ENCODE measurements around the gene MAP3K10. TPM values are rescaled to one million over a fixed set of nuclear protein-coding genes. Genes with fewer than 3 reads are reported as not detected.
A peak's percentile ranks its signal among the peaks of the same experiment; 100 is the strongest.

Gene MAP3K10
- total RNA-seq, 1 donor from 2014 or later, result 20.6 TPM

DNA sequence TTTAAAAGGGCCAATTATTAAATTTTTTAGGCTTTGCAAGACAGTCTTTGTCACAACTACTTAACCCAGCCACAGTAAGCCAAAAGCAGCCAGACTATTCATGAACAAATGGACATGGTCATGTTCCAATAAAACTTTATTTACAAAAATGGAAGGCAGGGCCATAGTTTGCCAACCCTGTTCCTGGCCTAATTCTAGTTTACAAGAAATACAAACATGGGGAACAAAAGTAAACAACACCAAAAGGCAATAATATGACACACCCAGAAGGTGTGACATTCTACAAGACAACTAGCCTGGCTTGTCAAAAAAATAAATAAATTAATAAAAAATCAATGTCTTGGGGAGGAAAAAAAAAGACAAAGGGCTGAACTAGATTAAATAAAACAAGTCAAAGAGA, 60.0 kb downstream of the MAP3K10 start:
- no peak for DNase-seq (ENCODE audit: low spot score)
- Mint-ChIP-seq H3K4me3 (ENCODE audit: unreplicated experiment) (no peak overlapping the region), H3K4me1 (ENCODE audit: unreplicated experiment) (no peaks in the 10 kb centered on the region), H3K27me3 (ENCODE audit: unreplicated experiment) (peaks cover 6% of the 10 kb centered on the region), H3K27ac (ENCODE audit: unreplicated experiment) (no peak overlapping the region), H3K36me3 (ENCODE audit: low read depth, unreplicated experiment) (peaks cover 40% of the 10 kb centered on the region), H3K9me3 (ENCODE audit: unreplicated experiment) (no peaks in the 10 kb centered on the region)
- TF ChIP-seq, protein P1, sequence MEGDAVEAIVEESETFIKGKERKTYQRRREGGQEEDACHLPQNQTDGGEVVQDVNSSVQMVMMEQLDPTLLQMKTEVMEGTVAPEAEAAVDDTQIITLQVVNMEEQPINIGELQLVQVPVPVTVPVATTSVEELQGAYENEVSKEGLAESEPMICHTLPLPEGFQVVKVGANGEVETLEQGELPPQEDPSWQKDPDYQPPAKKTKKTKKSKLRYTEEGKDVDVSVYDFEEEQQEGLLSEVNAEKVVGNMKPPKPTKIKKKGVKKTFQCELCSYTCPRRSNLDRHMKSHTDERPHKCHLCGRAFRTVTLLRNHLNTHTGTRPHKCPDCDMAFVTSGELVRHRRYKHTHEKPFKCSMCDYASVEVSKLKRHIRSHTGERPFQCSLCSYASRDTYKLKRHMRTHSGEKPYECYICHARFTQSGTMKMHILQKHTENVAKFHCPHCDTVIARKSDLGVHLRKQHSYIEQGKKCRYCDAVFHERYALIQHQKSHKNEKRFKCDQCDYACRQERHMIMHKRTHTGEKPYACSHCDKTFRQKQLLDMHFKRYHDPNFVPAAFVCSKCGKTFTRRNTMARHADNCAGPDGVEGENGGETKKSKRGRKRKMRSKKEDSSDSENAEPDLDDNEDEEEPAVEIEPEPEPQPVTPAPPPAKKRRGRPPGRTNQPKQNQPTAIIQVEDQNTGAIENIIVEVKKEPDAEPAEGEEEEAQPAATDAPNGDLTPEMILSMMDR (IDR thresholded peaks at IDR 0.05; ENCODE audit: unreplicated experiment), result no peak

- no peaks in the 10 kb centered on the region for H3K9me3 Mint-ChIP-seq (ENCODE audit: unreplicated experiment)
- H3K4me1 Mint-ChIP-seq (ENCODE audit: unreplicated experiment), result no peaks in the 10 kb centered on the region
- peaks cover 4% of the 10 kb centered on the region for H3K27me3 Mint-ChIP-seq (ENCODE audit: unreplicated experiment)
- no peak for DNase-seq (ENCODE audit: low spot score)
- H3K36me3 Mint-ChIP-seq (ENCODE audit: low read depth, unreplicated experiment), result peaks cover 37% of the 10 kb centered on the region
- no peak overlapping the region for H3K4me3 Mint-ChIP-seq (ENCODE audit: unreplicated experiment)
- TF ChIP-seq, protein P1 (IDR thresholded peaks at IDR 0.05; ENCODE audit: unreplicated experiment), result no peak
- H3K27ac Mint-ChIP-seq (ENCODE audit: unreplicated experiment), result no peak overlapping the region
Measured at GRCh38 chr19:40251991-40252390, 60.8 kb downstream of the MAP3K10 start.

DNA sequence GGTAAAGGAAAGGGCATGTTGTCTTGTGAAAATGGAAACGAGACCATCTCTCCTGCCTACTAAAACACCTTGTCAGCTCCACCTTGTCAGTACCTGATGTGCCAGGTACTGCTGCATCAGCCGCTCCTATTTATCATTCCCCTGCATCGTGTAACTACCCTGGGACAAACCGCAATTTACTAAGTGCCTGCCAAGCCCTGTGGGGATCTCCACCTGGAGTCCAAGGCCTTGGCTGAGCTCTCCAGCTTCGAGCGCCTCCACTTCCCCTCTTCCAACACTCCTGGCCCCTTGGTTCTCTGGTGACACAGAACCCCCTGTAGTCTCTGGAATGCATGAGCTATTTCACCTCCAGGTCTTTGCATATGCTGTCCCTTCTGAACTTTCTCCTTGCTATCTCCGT, 61.2 kb downstream of the MAP3K10 start:
- Mint-ChIP-seq H3K4me1 (ENCODE audit: unreplicated experiment) (no peaks in the 10 kb centered on the region), H3K27me3 (ENCODE audit: unreplicated experiment) (peaks cover 4% of the 10 kb centered on the region), H3K27ac (ENCODE audit: unreplicated experiment) (no peak overlapping the region), H3K4me3 (ENCODE audit: unreplicated experiment) (no peak overlapping the region), H3K9me3 (ENCODE audit: unreplicated experiment) (no peaks in the 10 kb centered on the region), H3K36me3 (ENCODE audit: low read depth, unreplicated experiment) (peaks cover 38% of the 10 kb centered on the region)
- TF ChIP-seq, protein P1 (IDR thresholded peaks at IDR 0.05; ENCODE audit: unreplicated experiment), result no peak
- DNase-seq (ENCODE audit: low spot score), result no peak

DNA sequence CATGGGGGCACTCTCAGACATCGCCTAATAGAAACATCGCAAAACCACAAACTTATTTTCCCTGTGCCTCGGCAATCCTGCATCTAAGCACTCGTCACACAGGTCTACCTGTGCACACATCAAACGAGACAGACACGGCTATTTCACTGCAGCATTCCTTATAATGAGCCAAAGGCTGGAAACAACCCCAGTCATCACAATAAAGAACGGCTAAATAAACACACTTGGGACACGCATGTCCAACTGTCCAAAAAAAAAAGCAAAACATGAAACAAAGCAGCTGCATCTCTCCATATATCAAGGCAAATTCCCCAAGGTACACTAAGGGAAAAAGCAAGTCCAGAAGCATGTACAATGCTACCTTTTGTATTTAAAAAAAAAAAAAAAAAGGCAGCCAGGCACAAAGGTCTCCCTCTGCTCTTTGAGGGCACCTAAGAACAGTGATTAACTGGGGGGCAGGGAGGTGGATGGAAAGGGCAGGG, 62.4 kb downstream of the MAP3K10 start:
- TF ChIP-seq, protein P1 (IDR thresholded peaks at IDR 0.05; ENCODE audit: unreplicated experiment), result no peak
- H3K4me3 Mint-ChIP-seq (ENCODE audit: unreplicated experiment), result peak overlapping the region; percentile 65
- H3K36me3 Mint-ChIP-seq (ENCODE audit: low read depth, unreplicated experiment), result peaks cover 41% of the 10 kb centered on the region
- H3K4me1 Mint-ChIP-seq (ENCODE audit: unreplicated experiment), result no peaks in the 10 kb centered on the region
- H3K9me3 Mint-ChIP-seq (ENCODE audit: unreplicated experiment), result no peaks in the 10 kb centered on the region
- no peak for DNase-seq (ENCODE audit: low spot score)
- peak overlapping the region; percentile 31 for H3K27ac Mint-ChIP-seq (ENCODE audit: unreplicated experiment)
- peaks cover 6% of the 10 kb centered on the region for H3K27me3 Mint-ChIP-seq (ENCODE audit: unreplicated experiment)

GRCh38 chr19:40254714-40255418, 63.6 kb downstream of the MAP3K10 start:
- peaks cover 37% of the 10 kb centered on the region for H3K36me3 Mint-ChIP-seq (ENCODE audit: low read depth, unreplicated experiment)
- no peaks in the 10 kb centered on the region for H3K9me3 Mint-ChIP-seq (ENCODE audit: unreplicated experiment)
- DNase-seq (ENCODE audit: low spot score), result no peak
- H3K4me1 Mint-ChIP-seq (ENCODE audit: unreplicated experiment), result no peaks in the 10 kb centered on the region
- H3K27me3 Mint-ChIP-seq (ENCODE audit: unreplicated experiment), result peaks cover 6% of the 10 kb centered on the region
- TF ChIP-seq, protein P1 (IDR thresholded peaks at IDR 0.05; ENCODE audit: unreplicated experiment), result no peak
- no peak overlapping the region for H3K4me3 Mint-ChIP-seq (ENCODE audit: unreplicated experiment)
- no peak overlapping the region for H3K27ac Mint-ChIP-seq (ENCODE audit: unreplicated experiment)

Data from endothelial cell (in vitro differentiated cells).